Astrocyte of the spinal cord (primary cell): ENCODE measurements around the gene ADCY9.

Experiments used
- DNase-seq: peaks from one replicate; pipeline ENCODE4 v3.0.0; 2011; ENCODE audit warnings: low read depth, low spot score
- H3K4me3 ChIP-seq: 2 replicates; pipeline ENCODE4 v1.5.1; 2011; ENCODE audit warnings: low read depth, mild to moderate bottlenecking, low read length, moderate library complexity
- CTCF ChIP-seq: IDR thresholded peaks from 2 replicates; pipeline ENCODE4 v1.5.1; 2012; ENCODE audit warnings: low read depth, mild to moderate bottlenecking, low read length, inconsistent platforms
- in situ Hi-C: cut with HindIII; loops from 2 replicates; pipeline ENCODE4 v1.10.0; 2017; ENCODE audit warnings: low sequenced_read_pairs

Gene ADCY9

GRCh38 chr16:4113358-4114256 lies 2.6 kb downstream of the ADCY9 start:
- in situ Hi-C loops, result no loop called here
- no peak for DNase-seq
- no peak for TF ChIP-seq CTCF
- no peak overlapping the region for H3K4me3 ChIP-seq

- peak; percentile 24 for DNase-seq
- no peak for TF ChIP-seq CTCF
- in situ Hi-C loops, result no loop called here
- peak overlapping the region; percentile 33 for H3K4me3 ChIP-seq
These were observed 4.2 kb downstream of the ADCY9 start for GRCh38 chr16:4111748-4112696.

- in situ Hi-C loops, result no loop called here
- DNase-seq, result no peak
- no peak overlapping the region for H3K4me3 ChIP-seq
- TF ChIP-seq CTCF, result no peak
These were observed 5.6 kb downstream of the ADCY9 start for GRCh38 chr16:4110680-4111079.

GRCh38 chr16:4110065-4110464 lies 6.2 kb downstream of the ADCY9 start:
- no peak for DNase-seq
- no peak overlapping the region for H3K4me3 ChIP-seq
- no peak for TF ChIP-seq CTCF
- in situ Hi-C loops, result no loop called here

- in situ Hi-C loops, result no loop called here
- no peak for DNase-seq
- H3K4me3 ChIP-seq, result no peak overlapping the region
- TF ChIP-seq CTCF, result no peak
These were observed 6.9 kb downstream of the ADCY9 start for GRCh38 chr16:4109250-4109736.

- in situ Hi-C loops, result no loop called here
- TF ChIP-seq CTCF, result no peak
- H3K4me3 ChIP-seq, result no peak overlapping the region
- no peak for DNase-seq
These were observed 9.7 kb downstream of the ADCY9 start for GRCh38 chr16:4106516-4106915.
